Hindlimb muscle (tissue), 1 donor: ENCODE data around the gene WIPF2. TPM values are rescaled to one million over a fixed set of nuclear protein-coding genes. Genes with fewer than 3 reads are reported as not detected.

Source experiments
- DNase-seq: peaks from one replicate; pipeline ENCODE4 v3.0.0-alpha.2; 2013
- polyA plus RNA-seq: library from polyadenylated mRNA; unstranded; fragments of 120-200 nt; gene quantifications from one replicate; pipeline ENCODE4 v1.2.1, GENCODE V29; 2013; ENCODE audit not compliant: insufficient read length

The WIPF2 gene
- polyA plus RNA-seq, 1 donor = 16.6 TPM

DNA sequence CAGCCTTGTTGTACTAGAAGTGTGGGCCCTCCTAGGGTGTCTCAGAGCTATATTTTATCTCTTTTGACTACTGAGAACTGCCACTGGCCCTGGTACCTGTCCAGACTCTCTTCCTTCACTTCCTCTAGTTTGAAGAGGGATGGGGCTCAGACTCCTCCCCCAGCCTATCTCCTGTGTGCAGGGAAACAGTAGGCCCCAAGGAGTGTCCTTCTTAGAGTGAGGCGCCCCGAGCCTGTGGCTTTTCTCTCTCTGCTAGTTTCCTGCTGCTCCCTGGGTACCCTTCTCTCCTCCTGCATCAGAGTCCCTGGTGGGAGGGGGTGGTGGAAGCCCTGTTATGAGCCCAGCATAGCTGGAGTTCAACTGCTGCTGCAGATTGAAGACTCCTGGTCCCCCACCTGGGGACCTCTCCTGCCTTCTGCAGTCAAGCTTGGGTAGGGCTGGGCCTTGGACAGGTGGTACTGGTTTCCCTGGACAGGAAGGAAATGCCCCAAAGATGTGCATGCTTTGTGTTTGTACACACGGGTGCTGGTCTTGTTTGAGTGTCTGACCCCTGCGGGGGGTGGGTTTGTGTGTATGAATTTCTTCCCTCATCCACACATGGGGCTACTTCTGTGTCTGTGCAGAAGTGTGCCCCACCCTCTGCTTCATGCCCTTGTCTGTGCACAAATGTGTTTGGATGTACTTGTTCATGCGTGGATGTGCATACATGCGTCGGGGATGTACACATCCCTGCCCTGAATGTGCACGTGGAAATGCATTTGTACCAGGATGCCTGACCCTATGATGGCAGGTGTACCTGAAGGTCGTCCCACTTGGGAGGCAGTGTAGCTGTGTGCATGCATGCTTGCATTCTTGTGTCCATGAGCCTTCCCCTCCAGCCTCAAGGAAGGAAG is 96.8 kb downstream of the WIPF2 start:
- no peak for DNase-seq

DNA sequence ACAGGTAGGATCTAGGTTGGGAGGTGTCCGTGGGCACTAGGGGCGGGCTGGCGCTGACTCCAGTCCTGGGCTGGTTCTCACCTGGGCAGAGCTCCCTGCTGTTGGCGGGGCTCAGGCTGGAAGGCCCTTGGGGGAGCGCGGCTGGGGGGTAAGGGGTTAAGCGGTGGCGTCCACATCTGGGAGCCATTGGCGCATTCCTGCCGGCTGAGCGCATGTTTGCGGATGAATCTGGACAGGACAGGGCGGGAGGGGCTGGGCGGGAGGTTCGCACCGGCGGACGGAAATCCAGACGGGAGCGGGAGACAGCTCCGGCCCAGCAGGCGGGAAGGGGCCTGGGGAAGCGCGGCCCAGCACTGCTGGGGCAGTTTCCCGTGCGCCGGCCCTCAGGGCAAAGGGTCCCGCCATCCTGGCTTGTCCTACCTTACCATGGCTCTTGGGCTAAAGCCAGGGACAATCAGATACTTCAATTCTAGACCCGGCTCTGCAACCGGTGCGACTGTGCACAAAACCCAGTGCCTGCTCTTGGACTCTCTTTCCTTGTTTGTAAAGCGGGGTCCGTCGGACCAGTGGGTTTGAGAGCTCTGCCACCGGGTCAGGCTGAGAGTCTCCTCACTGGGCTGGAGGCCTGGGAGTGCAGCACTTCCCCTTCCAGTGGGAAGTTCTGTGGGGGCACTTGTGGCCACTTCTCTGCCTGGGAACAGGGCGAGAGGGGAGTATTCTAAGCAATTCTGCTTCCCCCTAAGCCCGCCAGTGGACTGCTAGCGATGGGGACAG is 97.7 kb downstream of the WIPF2 start:
- peak; percentile 87 for DNase-seq

DNA sequence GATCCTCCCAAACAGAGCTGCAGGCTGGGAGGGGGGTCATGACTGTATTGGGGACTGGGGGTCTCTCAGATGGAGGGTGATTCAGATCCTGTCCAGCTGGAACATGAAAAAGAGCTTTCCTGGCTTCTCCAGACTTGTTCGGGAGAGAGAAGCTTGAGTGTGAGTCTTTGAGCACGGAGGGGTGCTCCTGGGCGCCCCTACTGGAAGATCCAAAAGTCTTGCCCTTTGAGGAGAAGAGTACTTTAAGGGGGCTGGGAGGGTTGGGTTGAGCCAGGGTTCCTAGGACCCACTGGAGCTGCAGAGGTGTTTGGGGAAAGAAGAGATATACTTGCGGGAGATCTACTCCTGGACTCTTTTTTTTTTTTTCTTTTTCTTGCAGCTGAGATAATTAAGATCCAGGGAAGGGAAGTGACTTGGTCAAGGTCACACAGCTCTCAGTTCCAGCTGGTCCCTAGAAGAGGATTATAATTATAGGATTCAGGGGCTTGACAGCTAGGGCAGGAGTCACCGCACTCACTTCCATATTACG is 98.3 kb downstream of the WIPF2 start:
- no peak for DNase-seq

DNA sequence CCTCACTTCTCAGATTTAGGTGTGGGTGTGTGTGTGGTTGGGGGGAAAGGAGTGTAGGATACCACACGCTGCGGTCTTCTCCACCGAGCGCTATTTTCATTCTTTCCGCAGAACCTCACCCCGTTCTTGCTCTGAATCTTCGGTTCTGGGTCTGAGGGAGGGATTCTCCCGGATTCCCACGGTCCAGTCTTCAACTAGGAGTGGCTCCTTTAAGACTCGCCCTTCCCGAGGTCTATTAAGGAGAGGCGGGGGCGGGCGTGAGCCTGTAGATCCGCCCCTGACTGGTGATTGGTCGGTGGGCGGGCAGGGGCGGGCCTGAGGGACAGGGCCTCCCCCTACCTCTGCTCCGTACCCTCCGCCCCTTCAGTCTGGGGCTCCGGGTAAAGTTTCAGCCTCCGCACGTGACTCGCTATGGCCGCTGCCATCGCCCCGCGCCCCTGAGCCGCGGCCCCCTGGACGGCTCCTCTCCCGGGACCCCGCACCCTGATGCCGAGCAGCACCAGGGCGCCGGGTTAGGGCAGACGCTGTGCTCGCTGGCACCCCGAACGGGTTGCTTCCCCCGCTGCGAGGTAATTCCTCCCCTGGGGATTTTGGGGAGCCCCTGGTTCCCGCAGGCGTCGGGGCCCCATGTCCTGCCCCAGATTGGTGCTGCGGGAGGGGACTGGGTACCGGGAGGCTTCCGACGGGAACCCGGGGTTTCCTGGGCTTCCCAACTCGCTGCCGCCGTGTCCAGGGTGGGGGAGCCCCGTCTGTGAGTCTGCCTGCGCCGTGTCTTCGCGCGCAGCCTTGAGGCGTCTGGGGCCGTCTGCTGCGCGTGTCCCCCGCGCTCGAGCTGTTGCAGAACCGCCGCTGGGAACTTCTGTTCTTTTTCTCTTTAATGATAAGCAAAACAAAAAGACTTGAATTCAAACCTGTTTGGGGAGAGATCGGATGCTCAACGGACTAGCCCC is 99.1 kb downstream of the WIPF2 start:
- DNase-seq = peak; percentile 97

DNA sequence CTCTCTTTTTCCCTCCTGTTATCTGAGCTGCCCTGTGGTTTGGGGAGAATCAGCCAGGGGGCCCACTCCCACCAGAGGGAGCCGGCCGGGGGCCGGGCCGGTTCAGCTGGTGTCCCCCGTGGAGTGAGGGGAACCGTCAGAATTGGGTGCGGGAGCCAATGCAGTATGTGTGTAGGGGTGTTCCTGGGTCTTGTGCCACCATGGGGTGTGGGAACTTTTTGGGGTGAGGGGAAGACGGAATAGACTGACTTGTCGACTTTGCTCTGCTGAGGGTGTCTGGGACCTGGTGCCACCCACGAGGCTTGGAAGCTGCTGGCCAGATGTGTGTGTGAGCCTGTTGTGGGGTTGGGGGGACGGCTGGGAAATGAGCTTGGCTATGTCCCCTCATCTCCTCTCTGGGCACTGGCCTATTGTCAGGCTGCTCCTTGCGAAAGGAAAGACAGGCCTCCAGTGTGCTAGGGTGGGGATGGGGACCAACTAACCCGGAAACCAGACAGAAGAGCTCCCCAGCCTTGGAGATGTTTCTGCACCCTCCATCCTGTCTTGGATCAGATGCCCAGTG is 99.8 kb downstream of the WIPF2 start:
- DNase-seq = no peak

DNA sequence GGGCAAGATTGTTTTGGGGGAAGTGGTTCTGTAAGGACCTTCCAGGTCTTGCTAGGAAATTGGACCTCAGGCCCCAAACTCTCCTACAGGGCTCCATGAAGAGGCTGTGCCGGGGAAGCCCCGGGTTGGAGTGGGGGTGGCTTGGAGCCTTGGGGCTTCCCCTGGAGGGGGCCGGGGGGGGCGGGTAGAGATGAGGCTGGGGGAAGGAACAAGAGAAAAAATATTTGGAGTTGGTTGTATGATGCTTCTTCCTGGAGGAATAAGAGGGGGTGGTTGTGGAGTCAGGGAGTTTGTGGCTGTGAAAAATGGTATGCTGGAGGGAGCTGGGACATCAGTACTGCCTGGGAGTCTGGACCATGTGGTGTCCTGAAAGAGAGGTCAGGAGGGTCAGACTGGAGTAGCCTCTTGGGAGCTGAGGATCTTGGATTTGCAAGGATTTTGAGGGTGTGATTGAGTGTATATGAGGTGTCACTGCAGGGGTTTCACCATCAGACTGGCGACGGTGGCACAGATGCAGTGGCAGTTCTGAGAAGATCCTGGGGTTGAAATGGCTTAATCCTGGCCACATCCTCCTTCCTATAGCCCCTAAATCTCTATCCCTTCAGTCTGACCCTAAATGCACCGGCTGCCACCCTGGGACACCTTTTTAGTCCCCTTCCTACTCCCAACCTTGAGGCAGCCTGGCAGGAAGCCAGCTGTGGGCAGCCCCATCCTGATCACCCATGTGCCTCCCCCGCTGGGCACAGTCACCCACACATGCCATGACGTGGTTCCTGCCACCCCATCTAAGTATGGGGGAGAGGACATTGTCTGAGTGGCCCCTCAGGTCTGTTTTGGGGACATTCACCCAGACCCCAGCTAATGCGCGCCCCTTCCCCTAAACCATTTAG is 100.8 kb downstream of the WIPF2 start:
- DNase-seq = no peak

DNA sequence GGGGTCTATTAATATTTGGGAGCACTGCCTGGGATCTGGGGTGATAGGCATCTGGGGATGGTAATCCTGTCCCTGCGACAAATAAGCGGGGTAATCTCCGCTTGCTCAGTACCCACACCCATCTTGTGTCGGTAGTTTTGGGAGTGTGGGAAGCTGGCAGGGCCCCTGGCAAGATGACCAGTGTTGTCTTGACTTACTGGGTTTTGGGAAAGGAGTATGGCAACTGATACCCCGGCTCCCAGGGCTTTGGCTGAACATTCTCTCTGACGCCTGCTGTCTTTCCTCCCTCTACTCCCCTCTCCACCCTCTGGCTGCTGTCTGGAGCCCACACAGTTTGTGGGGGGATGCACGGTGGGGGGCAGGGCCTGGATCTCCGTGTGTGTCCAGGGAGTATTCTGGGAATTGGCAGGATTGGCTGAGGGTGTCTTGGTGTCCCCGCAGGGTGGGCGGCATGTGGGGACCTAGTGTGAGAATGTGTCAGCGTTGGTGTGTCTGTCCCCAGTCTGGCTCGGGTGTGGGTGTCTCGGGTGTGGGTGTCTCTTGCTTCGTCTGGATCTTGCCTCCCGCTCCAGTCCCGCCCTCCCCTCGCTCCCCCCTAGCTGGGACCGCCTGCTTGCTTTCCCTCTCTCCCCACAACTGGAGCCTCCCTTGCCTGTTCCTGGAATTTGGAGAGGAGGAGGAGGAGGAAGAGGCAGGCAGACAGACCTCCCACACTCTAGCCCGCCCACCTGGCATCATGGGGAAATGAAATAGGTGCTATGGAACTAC is 101.8 kb downstream of the WIPF2 start:
- DNase-seq = peak; percentile 91

DNA sequence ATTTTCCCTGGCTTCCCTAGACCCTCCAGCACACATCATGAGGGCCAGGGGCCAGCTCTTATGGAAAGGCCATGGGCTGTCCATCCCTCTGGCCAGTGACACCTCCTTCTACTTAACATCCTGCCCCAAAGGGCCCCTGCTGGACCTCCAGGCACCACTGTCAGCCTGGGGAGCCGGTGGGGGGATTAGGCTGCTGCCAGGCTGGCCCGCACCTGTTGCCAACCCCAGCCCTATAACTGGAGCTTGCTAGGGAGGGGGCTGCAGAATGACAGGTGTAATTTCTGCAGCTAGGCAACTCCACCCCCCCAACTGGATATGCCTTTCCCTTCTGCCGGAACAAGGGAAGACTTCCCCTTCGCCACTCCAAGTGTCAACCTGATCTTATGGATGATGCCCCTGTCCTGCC is 102.4 kb downstream of the WIPF2 start:
- DNase-seq = no peak

DNA sequence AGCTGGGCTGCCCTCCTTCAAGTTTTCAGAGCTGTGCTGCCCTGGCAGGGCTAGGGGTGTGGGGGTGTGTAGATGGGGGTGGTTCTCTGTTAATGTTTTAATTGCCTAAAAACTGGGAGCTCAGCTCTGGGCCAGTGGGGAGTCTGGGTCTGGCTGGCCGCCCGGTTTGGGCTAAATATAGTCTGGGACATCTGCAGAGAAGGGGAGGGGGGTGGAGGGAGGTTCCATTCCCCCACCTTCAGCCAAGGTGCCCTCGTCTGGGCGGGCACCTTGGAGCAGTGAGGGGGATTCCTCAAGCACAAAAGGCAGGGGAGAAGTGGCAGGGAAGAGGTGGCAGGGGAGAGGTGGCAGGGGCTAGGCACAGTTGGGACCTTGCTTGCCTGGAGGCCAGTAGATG is 102.9 kb downstream of the WIPF2 start:
- DNase-seq = no peak

DNA sequence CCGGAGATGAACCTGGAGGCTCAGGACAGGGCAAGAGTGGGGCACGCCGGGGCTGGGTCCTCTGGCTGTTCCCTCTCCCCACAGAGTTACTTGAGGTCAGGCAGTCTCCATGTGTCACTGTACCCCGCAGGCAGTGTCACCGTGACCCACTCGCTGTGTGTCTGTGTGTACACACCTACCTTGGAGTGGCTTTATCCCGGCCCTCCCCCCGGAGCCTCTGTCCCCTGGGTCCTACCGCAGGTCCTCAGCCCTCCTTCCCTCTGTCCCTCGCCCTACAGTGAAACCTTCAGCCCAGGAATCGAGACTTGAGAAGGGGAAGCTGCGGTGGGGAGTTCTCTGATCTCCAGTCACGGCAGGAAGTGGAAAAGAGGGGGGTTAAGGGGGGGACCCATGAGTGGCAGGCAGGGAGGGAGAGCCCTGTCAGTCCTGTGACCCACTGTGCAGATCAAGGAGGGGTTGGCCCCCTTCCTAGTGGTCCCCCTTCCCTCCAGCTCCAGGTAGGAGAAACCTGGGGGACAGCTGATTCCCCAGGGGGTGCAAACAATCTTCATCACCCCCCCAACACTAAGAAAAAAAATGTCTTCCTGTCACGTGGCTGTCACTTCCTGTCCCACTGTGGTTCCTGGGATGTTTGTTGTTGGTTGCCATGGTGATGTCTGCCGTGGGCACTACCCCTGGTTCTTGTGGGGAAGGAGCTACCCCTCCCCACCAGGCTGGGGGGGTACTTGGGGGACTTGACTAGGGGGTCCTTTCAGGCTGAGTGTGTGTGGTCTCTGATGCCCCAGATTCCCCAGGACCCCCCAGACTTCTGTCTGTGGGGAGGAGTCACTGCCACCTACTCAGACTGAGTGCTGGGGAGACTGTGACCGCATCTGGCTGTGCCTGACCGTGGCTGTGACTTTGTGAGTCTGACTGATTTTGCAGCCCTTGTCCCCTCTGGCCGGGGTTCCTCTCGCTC is 103.5 kb downstream of the WIPF2 start:
- DNase-seq = no peak

DNA sequence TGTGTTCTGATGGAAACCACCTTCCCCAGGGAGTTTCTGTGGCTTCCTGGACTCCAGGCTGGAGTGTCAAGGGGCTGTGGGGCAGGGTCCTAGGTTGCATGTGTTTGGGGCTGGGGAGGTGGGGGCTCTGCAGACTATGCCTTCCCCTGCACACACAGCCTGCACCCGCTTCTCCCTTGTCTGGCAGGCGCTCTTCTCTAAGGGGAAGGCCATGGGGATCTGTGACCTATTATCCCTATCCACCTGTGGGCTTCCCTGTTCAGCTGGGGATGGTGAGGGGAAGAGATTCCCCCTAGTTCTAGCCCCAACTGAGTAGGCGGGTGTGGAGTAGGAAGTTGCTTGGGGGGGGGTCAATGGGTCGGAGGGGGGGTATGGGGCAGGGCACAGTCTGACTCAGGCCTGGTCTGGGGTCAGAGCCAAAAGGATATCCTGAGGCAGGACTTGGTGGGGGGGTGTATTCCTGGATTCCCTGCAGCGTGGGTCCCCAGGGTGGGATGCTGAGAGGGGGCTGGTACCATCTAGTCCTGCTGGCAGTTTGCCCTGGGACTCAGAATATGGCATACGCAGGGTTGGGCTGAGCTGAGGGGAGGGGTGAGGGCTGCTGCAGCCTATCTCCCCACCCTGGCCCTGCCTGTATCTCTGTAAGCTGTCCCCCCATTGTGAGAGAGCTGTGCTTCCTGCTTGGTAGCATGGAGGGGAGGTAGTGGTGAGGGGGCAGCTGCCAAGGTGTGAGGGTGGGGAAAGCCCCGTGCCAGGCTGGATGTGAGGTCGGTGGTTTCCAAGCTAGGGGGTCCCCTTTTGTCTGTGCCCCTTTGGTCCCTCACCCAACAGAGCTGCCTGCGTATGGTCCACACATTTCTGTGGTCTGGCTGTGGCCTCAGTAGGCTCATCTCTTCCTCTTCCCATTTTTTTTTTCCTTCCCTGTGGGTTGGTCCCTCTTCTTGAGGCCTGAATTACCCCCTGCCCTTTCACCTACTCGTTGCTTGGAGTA is 104.6 kb downstream of the WIPF2 start:
- DNase-seq = no peak

DNA sequence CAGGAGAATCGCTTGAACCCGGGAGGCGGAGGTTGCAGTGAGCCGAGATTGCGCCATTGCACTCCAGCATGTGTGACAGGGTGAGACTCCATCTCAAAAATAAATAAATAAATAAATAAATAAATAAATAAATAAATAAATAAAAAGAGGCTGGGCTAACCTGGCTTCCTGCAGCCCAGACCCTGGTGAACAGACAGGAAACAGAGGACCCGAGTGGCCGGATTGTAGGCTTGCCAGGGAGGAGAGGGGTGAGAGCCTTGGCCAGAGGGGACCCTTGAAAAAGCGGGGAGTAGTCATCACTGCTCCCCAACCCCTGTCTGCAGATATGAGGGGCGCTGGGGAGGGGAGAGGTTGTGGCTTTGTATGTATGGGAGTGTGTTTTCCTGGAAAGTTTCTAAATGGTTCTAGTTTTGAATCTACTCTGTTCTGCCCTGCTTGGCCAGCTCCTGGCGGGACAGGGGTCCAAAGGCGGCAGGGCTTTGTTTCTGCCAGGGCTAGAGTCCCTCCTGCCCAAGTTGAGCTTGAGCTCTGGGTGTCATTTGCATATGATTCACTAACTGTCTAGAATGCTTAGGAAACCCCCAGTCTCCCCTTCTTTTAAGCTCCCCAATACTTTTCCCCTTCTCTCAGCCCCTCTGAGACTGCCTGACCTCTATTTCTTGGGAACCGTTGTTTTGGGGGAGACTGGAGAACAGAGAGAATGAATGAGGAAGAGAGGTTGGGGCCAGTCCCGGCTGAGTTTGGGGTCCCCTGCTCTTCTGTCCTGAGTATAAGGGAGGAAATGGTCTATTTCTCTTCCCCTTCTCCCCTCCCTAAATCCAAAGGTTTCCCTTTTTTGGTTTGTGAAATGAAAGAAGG is 106.3 kb downstream of the WIPF2 start:
- DNase-seq = no peak

DNA sequence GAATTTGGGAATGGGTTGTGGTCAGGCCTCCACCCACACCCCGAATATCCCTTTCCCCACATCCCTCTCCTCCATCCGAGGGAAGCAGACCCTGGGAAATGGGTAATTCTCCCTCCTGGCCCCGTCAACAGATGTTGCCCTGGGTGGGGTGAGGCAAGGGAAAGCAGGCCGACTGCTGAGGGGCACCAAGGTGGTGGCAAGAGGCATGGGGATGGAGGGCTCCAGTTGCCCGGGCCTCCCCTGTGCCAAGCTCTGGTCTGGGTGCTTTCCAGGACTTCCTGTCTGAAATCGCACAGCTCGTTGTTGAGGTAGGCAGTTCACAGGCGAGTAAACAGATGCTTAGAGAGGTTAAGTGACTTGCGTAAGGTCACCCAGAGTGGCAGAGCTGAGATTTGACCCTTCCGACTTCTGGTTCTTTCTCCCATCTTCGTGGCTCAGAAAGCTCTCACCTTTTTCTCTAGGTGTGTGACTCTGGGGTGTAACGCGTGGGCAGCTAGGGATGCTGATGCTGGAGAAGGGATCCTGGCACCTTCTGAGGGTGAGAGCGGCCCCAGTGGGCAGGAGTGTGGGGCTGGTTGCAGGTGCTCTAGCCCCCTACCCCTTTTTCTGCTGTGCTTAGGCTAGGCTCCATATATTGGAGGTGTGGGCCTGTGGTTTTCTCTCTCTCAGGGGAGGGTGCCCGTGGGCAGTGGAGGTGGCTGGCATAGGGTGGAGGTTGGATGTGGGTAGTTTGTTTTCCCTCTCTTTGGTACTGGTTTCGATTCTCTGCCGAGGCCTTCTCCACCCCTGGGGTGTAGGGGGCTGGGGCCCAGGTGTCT is 107.1 kb downstream of the WIPF2 start:
- DNase-seq = no peak

DNA sequence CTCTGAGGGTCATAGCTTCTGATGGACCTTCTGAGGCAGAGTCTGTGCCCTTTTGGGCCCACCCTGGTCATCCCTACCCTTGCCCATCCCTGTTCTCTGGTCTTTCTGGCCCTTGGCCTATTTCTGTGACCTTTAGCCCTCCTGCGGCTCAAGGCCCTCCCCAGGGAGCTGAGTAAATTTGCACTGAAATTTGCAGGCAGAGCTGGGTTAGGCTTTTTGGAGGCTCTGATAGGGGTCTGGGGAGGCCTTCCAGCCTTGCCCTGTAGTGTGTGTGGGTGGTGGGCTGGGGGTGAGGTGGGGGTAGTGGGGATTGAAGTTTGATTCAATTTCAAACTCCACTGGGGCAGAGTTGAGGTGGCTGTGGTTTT is 107.7 kb downstream of the WIPF2 start:
- no peak for DNase-seq

DNA sequence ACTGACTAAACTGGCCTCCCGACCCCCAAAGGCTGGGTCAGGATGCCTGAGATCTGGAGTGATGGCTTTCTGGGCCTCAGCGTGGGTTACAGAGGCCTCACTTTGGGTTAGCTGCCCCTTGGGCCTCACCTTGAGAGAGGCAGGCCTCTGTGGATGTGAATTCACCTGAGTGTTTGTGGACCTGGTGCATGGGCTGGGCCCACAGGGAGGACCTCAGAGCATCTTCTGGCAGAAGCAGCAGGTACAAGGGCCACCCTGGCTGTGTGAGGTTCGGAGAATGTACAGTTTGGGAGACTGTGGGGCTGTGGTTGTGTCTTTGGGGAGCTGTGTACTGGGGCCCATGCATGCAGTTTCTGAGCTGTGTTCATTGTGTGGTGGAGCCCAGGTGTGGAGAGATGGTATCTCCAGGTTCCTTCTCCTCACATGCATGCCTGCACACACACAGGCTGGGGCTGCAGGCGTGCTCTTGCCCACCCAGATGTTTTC is 108.2 kb downstream of the WIPF2 start:
- DNase-seq = no peak
